ENCODE data around the gene FN1.

The FN1 gene

GRCh38 chr2:215429424-215429823 is 6.4 kb downstream of the FN1 start:
- no peak overlapping the region for H3K4me3 ChIP-seq (ENCODE audit: low read length)
- no peak for TF ChIP-seq CTCF (conservative IDR thresholded peaks at IDR 0.05; ENCODE audit: low read depth, low read length)

GRCh38 chr2:215428060-215428910 is 7.6 kb downstream of the FN1 start:
- H3K4me3 ChIP-seq (ENCODE audit: low read length): no peak overlapping the region
- no peak for DNase-seq (ENCODE audit: low read depth)
- TF ChIP-seq CTCF (conservative IDR thresholded peaks at IDR 0.05; ENCODE audit: low read depth, low read length): no peak

More at GRCh38 chr2:215429424-215429823, 6.4 kb downstream of the FN1 start:
- DNase-seq (ENCODE audit: low read depth): no peak

- DNase-seq (ENCODE audit: low read depth): no peak
- no peak overlapping the region for H3K4me3 ChIP-seq (ENCODE audit: low read length)
- no peak for TF ChIP-seq CTCF (conservative IDR thresholded peaks at IDR 0.05; ENCODE audit: low read depth, low read length)
These were observed 8.3 kb downstream of the FN1 start for GRCh38 chr2:215427585-215427984.

- no peak for DNase-seq (ENCODE audit: low read depth)
- no peak overlapping the region for H3K4me3 ChIP-seq (ENCODE audit: low read length)
- TF ChIP-seq CTCF (conservative IDR thresholded peaks at IDR 0.05; ENCODE audit: low read depth, low read length): no peak
These were observed 10.7 kb downstream of the FN1 start for GRCh38 chr2:215425021-215425782.

GRCh38 chr2:215423928-215424540 is 11.8 kb downstream of the FN1 start:
- TF ChIP-seq CTCF (conservative IDR thresholded peaks at IDR 0.05; ENCODE audit: low read depth, low read length): no peak

GRCh38 chr2:215423234-215423633 is 12.6 kb downstream of the FN1 start:
- TF ChIP-seq CTCF (conservative IDR thresholded peaks at IDR 0.05; ENCODE audit: low read depth, low read length): no peak
- DNase-seq (ENCODE audit: low read depth): no peak
- no peak overlapping the region for H3K4me3 ChIP-seq (ENCODE audit: low read length)

More at GRCh38 chr2:215423928-215424540, 11.8 kb downstream of the FN1 start:
- H3K4me3 ChIP-seq (ENCODE audit: low read length): no peak overlapping the region
- no peak for DNase-seq (ENCODE audit: low read depth)
